ENCODE data around the gene EXOSC7. TPM values are rescaled to one million over a fixed set of nuclear protein-coding genes. Genes with fewer than 3 reads are reported as not detected.

Gene EXOSC7
- total RNA-seq, 1 experiment from 2014 or later, result 52.0 TPM

- peak; percentile 87 for DNase-seq (ENCODE audit: low read depth)
Observed at GRCh38 chr3:45055411-45056143, 79.5 kb downstream of the EXOSC7 start.

GRCh38 chr3:45056608-45057301 is 80.7 kb downstream of the EXOSC7 start:
- DNase-seq (ENCODE audit: low read depth), result no peak

GRCh38 chr3:45057557-45057956 is 81.5 kb downstream of the EXOSC7 start:
- DNase-seq (ENCODE audit: low read depth), result no peak

GRCh38 chr3:45059132-45059531 is 83.1 kb downstream of the EXOSC7 start:
- no peak for DNase-seq (ENCODE audit: low read depth)

GRCh38 chr3:45060165-45060892 is 84.3 kb downstream of the EXOSC7 start:
- no peak for DNase-seq (ENCODE audit: low read depth)

Other genes starting within 250 kb of the EXOSC7 start
- 4.7 and 6.1 TPM in 2 replicates for gene ZNF501, start 246.6 kb upstream of the EXOSC7 start, total RNA-seq (2014; rRNA removed; shearing (Covaris generic))
- 29.7 and 32.0 TPM in 2 replicates for gene KIAA1143, start 214.6 kb upstream of the EXOSC7 start, total RNA-seq (2014; rRNA removed; shearing (Covaris generic))
- 30.2 and 41.2 TPM in 2 replicates for gene KIF15, start 214.4 kb upstream of the EXOSC7 start, total RNA-seq (2014; rRNA removed; shearing (Covaris generic))
- gene TMEM42, start 114.3 kb upstream of the EXOSC7 start, total RNA-seq (2014; rRNA removed; shearing (Covaris generic)), result 11.8 and 17.0 TPM in 2 replicates
- gene TGM4, start 101.6 kb upstream of the EXOSC7 start, total RNA-seq (2014; rRNA removed; shearing (Covaris generic)), result under 0.01 TPM in 1 of 2 replicates, not detected in the other
- 51.4 and 62.7 TPM in 2 replicates for gene ZDHHC3, start 70 bp upstream of the EXOSC7 start, total RNA-seq (2014; rRNA removed; shearing (Covaris generic))
- 1.7 and 2.4 TPM in 2 replicates for gene CLEC3B, start 50.1 kb downstream of the EXOSC7 start, total RNA-seq (2014; rRNA removed; shearing (Covaris generic))
- 75.6 and 78.0 TPM in 2 replicates for gene CDCP1, start 170.1 kb downstream of the EXOSC7 start, total RNA-seq (2014; rRNA removed; shearing (Covaris generic))